Measurements from ENCODE around the gene PID1. TPM values are rescaled to one million over a fixed set of nuclear protein-coding genes. Genes with fewer than 3 reads are reported as not detected.

PID1 gene
- total RNA-seq, 2 experiments from 2014 or later = not detected

DNA sequence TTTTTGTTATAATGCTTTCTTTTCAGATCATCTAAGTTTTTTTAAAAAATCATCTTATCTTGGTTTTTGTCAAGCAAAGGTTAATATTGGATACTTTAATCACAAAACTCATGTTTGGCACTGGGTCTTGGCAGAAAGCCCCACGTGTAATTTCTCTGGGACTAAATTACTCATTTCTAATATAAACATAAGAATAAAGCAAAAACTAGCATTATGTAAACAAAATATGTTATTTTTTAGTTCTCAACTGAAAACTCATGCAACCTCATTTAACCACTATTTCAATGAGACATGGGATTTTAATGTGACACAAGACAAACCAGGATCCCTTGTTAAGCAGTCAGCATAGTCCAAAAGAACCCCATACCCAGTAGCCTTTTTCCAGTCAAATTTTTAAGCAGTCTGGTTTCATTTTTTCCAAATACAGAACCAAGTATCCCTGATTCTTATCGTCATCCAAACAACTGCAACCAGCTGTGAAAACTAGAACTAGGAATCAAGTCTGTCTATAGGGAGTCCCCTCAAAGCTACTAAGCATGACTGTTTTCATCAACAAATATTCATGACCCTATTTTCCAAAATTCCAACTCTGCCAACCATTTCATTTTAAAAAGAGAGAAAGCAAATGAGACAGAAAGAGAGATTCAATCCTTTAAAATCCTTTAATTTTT lies 27.1 kb downstream of the PID1 start:
- H4K20me1 ChIP-seq (ENCODE audit: insufficient read depth, low read length) = no peaks in the 10 kb centered on the region
- no peaks in the 10 kb centered on the region for H3K9me3 ChIP-seq (ENCODE audit: low read length)
- ChIA-PET CTCF (ENCODE audit: unreplicated experiment) (no interaction called here), POLR2A (interaction anchor here (1.0 kb wide), 1 partner anchor 272 kb away, joined by 3 read pairs; no protein-coding TSS in a partner anchor)
- no peaks in the 10 kb centered on the region for H3K9me2 ChIP-seq (ENCODE audit: insufficient read depth, low read length)
- no peak overlapping the region for H2AFZ ChIP-seq (ENCODE audit: low read length)
- H3K4me2 ChIP-seq (ENCODE audit: low read length) = no peak overlapping the region
- H3K36me3 ChIP-seq (ENCODE audit: insufficient read depth, low read length) = no peaks in the 10 kb centered on the region
- no peak overlapping the region for H3K27ac ChIP-seq (ENCODE audit: low read depth, low read length, poor library complexity, severe bottlenecking)
- DNase-seq (ENCODE audit: low spot score) = no peak
- intact Hi-C loops (cut with micrococcal nuclease; ENCODE audit: unreplicated experiment) = no loop called here
- TF ChIP-seq CTCF (conservative IDR thresholded peaks at IDR 0.05; ENCODE audit: low read length) (no peak), EZH2phosphoT487 (IDR thresholded peaks at IDR 0.05; ENCODE audit: borderline replicate concordance, low read depth, low read length) (no peak)
- H3K4me3 ChIP-seq (ENCODE audit: low read depth, low read length, poor library complexity, severe bottlenecking) = no peak overlapping the region
- no TSS peak for BruUV-seq (replicated peaks)
- H3K79me2 ChIP-seq (ENCODE audit: insufficient read depth, low read depth, low read length) = no peaks in the 10 kb centered on the region
- no peaks in the 10 kb centered on the region for H3K4me1 ChIP-seq (ENCODE audit: insufficient read depth, low read length, poor library complexity, severe bottlenecking)

DNA sequence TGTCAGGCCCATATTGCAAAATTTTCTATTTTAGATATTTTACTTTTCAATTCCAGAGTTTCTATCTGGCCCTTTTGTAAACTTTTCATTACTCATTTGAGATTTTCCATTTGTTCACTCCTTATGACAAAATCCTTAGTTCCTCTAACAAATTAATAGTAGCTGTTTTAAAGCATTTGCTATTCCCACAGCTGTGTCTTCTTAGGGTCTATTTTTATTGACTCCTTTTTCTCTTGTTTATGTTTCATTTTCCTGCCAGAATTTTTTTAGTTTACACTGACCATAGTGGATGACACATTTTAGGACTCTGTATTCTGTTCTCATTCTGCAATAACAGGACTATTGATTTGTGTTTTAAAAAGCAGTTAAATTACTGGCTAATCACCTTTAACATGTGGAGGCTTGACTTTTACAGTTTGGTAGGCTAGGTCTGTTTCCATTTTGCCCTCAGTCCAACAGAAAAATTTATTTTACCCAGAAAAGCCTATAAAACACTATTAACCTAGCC lies 30.0 kb downstream of the PID1 start:
- Histone ChIP-seq H4K20me1 (ENCODE audit: insufficient read depth, low read length) (no peaks in the 10 kb centered on the region), H3K4me2 (ENCODE audit: low read length) (no peak overlapping the region), H3K9me2 (ENCODE audit: insufficient read depth, low read length) (no peaks in the 10 kb centered on the region), H3K4me3 (ENCODE audit: low read depth, low read length, poor library complexity, severe bottlenecking) (no peak overlapping the region), H3K27ac (ENCODE audit: low read depth, low read length, poor library complexity, severe bottlenecking) (no peak overlapping the region), H3K36me3 (ENCODE audit: insufficient read depth, low read length) (no peaks in the 10 kb centered on the region), H3K9me3 (ENCODE audit: low read length) (no peaks in the 10 kb centered on the region), H2AFZ (ENCODE audit: low read length) (no peak overlapping the region), H3K4me1 (ENCODE audit: insufficient read depth, low read length, poor library complexity, severe bottlenecking) (no peaks in the 10 kb centered on the region), H3K79me2 (ENCODE audit: insufficient read depth, low read depth, low read length) (no peaks in the 10 kb centered on the region)
- BruUV-seq (replicated peaks) = no TSS peak
- TF ChIP-seq EZH2phosphoT487 (IDR thresholded peaks at IDR 0.05; ENCODE audit: borderline replicate concordance, low read depth, low read length) (no peak), CTCF (conservative IDR thresholded peaks at IDR 0.05; ENCODE audit: low read length) (no peak)
- ChIA-PET POLR2A (interaction anchor here (0.6 kb wide), 1 partner anchor 647 kb away, joined by 3 read pairs; no protein-coding TSS in a partner anchor), CTCF (ENCODE audit: unreplicated experiment) (no interaction called here)
- no peak for DNase-seq (ENCODE audit: low spot score)
- intact Hi-C loops (cut with micrococcal nuclease; ENCODE audit: unreplicated experiment) = no loop called here

- H3K4me2 ChIP-seq (ENCODE audit: low read length) = no peak overlapping the region
- POLR2A ChIA-PET = no interaction called here
- no TSS peak for BruUV-seq (replicated peaks)
- DNase-seq (ENCODE audit: low spot score) = no peak
- no peak overlapping the region for H3K4me3 ChIP-seq (ENCODE audit: low read depth, low read length, poor library complexity, severe bottlenecking)
- no peaks in the 10 kb centered on the region for H3K36me3 ChIP-seq (ENCODE audit: insufficient read depth, low read length)
- no peaks in the 10 kb centered on the region for H3K4me1 ChIP-seq (ENCODE audit: insufficient read depth, low read length, poor library complexity, severe bottlenecking)
- no peak overlapping the region for H2AFZ ChIP-seq (ENCODE audit: low read length)
- no peak overlapping the region for H3K27ac ChIP-seq (ENCODE audit: low read depth, low read length, poor library complexity, severe bottlenecking)
- no peaks in the 10 kb centered on the region for H3K9me2 ChIP-seq (ENCODE audit: insufficient read depth, low read length)
- no peak for TF ChIP-seq EZH2phosphoT487 (IDR thresholded peaks at IDR 0.05; ENCODE audit: borderline replicate concordance, low read depth, low read length)
- no peak for TF ChIP-seq CTCF (conservative IDR thresholded peaks at IDR 0.05; ENCODE audit: low read length)
- no peaks in the 10 kb centered on the region for H3K9me3 ChIP-seq (ENCODE audit: low read length)
- CTCF ChIA-PET (ENCODE audit: unreplicated experiment) = no interaction called here
- no peaks in the 10 kb centered on the region for H3K79me2 ChIP-seq (ENCODE audit: insufficient read depth, low read depth, low read length)
- H4K20me1 ChIP-seq (ENCODE audit: insufficient read depth, low read length) = no peaks in the 10 kb centered on the region
- intact Hi-C loops (cut with micrococcal nuclease; ENCODE audit: unreplicated experiment) = no loop called here
These were observed 32.1 kb downstream of the PID1 start for GRCh38 chr2:229239021-229239420.

All from OCI-LY7 (cell line).